Vagina (tissue), 2 donors: ENCODE data around the gene PSMA8.
"Not testable (repeated sequence)": the region's sequence is repeated elsewhere in the genome, so short reads cannot be mapped to it uniquely, and the experiment has no call there.

ENCODE experiments used
- CTCF ChIP-seq, 3 experiments: fragments of 450-650 bp in 2 of 3; fragments of 200-600 bp in 1 of 3; sonication (generic) in 1 of 3; IDR thresholded peaks; one replicate each; pipeline ENCODE4 v1.5.1; 2017 to 2019; ENCODE audit warnings: antibody characterized with exemption in 3 of 3, mild to moderate bottlenecking in 2 of 3, moderate library complexity in 2 of 3
- POLR2A ChIP-seq, 2 donors: fragments of 450-650 bp; IDR thresholded peaks; one replicate each; pipeline ENCODE4 v1.6.1; 2017; ENCODE audit warnings: antibody characterized with exemption in 2 of 2, mild to moderate bottlenecking in 2 of 2, moderate library complexity in 2 of 2

DNA sequence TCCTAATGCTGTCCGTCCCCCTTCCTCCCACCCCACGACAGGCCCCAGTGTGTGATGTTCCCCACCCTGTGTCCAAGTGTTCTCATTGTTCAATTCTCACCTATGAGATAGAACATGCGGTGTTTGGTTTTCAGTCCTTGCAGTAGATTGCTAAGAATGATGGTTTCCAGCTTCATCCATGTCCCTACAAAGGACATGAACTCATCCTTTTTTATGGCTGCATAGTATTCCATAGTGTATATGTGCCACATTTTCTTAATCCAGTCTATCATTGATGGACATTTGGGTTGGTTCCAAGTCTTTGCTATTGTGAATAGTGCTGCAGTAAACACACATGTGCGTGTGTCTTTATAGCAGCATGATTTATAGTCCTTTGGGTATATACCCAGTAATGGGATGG lies 105.0 kb downstream of the PSMA8 start:
- not testable (repeated sequence) for TF ChIP-seq CTCF, POLR2A (IDR thresholded peaks at IDR 0.05)
